CD14-positive monocyte (primary cell): ENCODE results near the gene NBAS. TPM values are rescaled to one million over a fixed set of nuclear protein-coding genes. Genes with fewer than 3 reads are reported as not detected.

Source experiments
- DNase-seq, 3 donors: peaks; one replicate each; pipeline ENCODE4 v3.0.0-alpha.2; 2011 to 2022
- H2AFZ ChIP-seq: 2 replicates; pipeline ENCODE4 v1.6.0; 2012; ENCODE audit warnings: mild to moderate bottlenecking, low read depth, low read length, inconsistent platforms; ENCODE audit not compliant: insufficient read depth, poor library complexity, severe bottlenecking
- H3K27ac ChIP-seq, 2 donors: 1 replicate in 1 of 2; 2 replicates in 1 of 2; pipeline ENCODE4 v1.5.1; 2012 to 2013; ENCODE audit warnings: low read length in 2 of 2, control low read depth in 1 of 2, inconsistent platforms in 1 of 2, low read depth in 1 of 2, mild to moderate bottlenecking in 1 of 2
- H3K27me3 ChIP-seq, 2 donors: one replicate each; pipeline versions ENCODE4 v1.6.0 to v1.6.1; 2011 to 2013; ENCODE audit warnings: low read length in 2 of 2; ENCODE audit not compliant: control insufficient read depth in 2 of 2, insufficient read depth in 2 of 2
- H3K36me3 ChIP-seq, 2 donors: replicated peaks in 1 of 2; 1 replicate in 1 of 2; 2 replicates in 1 of 2; pipeline versions ENCODE4 v1.5.1 to v1.6.1; 2012 to 2013; ENCODE audit warnings: low read length in 2 of 2, control low read depth in 1 of 2, inconsistent platforms in 1 of 2, mild to moderate bottlenecking in 1 of 2; ENCODE audit not compliant: insufficient read depth in 2 of 2, control insufficient read depth in 1 of 2
- H3K4me1 ChIP-seq, 2 donors: 1 replicate in 1 of 2; 2 replicates in 1 of 2; pipeline versions ENCODE4 v1.5.1 to v1.6.1; 2012 to 2013; ENCODE audit warnings: low read length in 2 of 2, control low read depth in 1 of 2, inconsistent platforms in 1 of 2, mild to moderate bottlenecking in 1 of 2, moderate library complexity in 1 of 2; ENCODE audit not compliant: insufficient read depth in 2 of 2, control insufficient read depth in 1 of 2
- H3K4me2 ChIP-seq: replicated peaks from 2 replicates; pipeline ENCODE3; 2012; ENCODE audit warnings: low read length, moderate library complexity, mild to moderate bottlenecking; ENCODE audit not compliant: poor library complexity, severe bottlenecking; ENCODE audit errors: extremely low read depth
- H3K4me3 ChIP-seq, 3 experiments: fragments of 200-600 bp in 1 of 3; sonication (generic) in 1 of 3; replicated peaks in 1 of 3; 1 replicate in 2 of 3; 2 replicates in 1 of 3; pipeline ENCODE4 v1.5.1; 2011 to 2013; ENCODE audit warnings: low read length in 3 of 3, mild to moderate bottlenecking in 3 of 3, control low read depth in 2 of 3, low read depth in 2 of 3, inconsistent platforms in 1 of 3, moderate library complexity in 1 of 3
- H3K79me2 ChIP-seq: 2 replicates; pipeline ENCODE4 v1.6.0; 2012; ENCODE audit warnings: mild to moderate bottlenecking, control low read depth, inconsistent platforms, low read length, moderate library complexity; ENCODE audit not compliant: insufficient read depth
- H3K9ac ChIP-seq: 2 replicates; pipeline ENCODE4 v1.6.0; 2017; ENCODE audit warnings: low read length, mild to moderate bottlenecking; ENCODE audit not compliant: insufficient read depth, poor library complexity, severe bottlenecking
- H3K9me3 ChIP-seq, 2 donors: replicated peaks in 1 of 2; 1 replicate in 1 of 2; 2 replicates in 1 of 2; pipeline versions ENCODE4 v1.5.1 to v1.6.1; 2012 to 2013; ENCODE audit warnings: low read length in 2 of 2, control low read depth in 1 of 2; ENCODE audit not compliant: control insufficient read depth in 1 of 2, insufficient read depth in 1 of 2
- H4K20me1 ChIP-seq: 2 replicates; pipeline ENCODE4 v1.6.0; 2012; ENCODE audit warnings: mild to moderate bottlenecking, low read length, control low read depth, moderate library complexity; ENCODE audit not compliant: insufficient read depth
- H3K27ac Mint-ChIP-seq, 7 donors: one replicate each; pipeline ENCODE4 v1.8.0; 2020; ENCODE audit warnings: mild to moderate bottlenecking in 7 of 7, mixed read lengths in 7 of 7, moderate library complexity in 6 of 7, inconsistent platforms in 2 of 7
- H3K27me3 Mint-ChIP-seq, 3 donors: one replicate each; pipeline ENCODE4 v1.8.0; 2021 to 2022; ENCODE audit warnings: low read depth in 3 of 3, mild to moderate bottlenecking in 3 of 3, mixed read lengths in 3 of 3, moderate library complexity in 3 of 3, inconsistent platforms in 1 of 3
- H3K36me3 Mint-ChIP-seq, 2 donors: one replicate each; pipeline ENCODE4 v1.8.0; 2020; ENCODE audit warnings: mixed read lengths in 2 of 2, inconsistent platforms in 1 of 2, mild to moderate bottlenecking in 1 of 2
- H3K4me1 Mint-ChIP-seq: one replicate; pipeline ENCODE4 v1.8.0; 2020; ENCODE audit warnings: mild to moderate bottlenecking, mixed read lengths
- H3K4me3 Mint-ChIP-seq, 2 donors: one replicate each; pipeline ENCODE4 v1.8.0; 2020; ENCODE audit warnings: mild to moderate bottlenecking in 2 of 2, mixed read lengths in 2 of 2, moderate library complexity in 1 of 2
- H3K9me3 Mint-ChIP-seq, 7 donors: one replicate each; pipeline ENCODE4 v1.8.0; 2020 to 2022; ENCODE audit warnings: mixed read lengths in 7 of 7, mild to moderate bottlenecking in 6 of 7, moderate library complexity in 6 of 7, inconsistent platforms in 2 of 7
- CTCF ChIP-seq: fragments of 200-600 bp; IDR thresholded peaks from one replicate; pipeline ENCODE4 v1.8.0; 2022; ENCODE audit warnings: antibody characterized with exemption, mild to moderate bottlenecking
- WGBS: methylation state at CpG from one replicate; pipeline ENCODE4 v1.1.5; 2013; ENCODE audit warnings: missing lambda C conversion rate; ENCODE audit not compliant: insufficient coverage; 5-methylcytosine and 5-hydroxymethylcytosine counted together
- intact Hi-C, 2 donors: fragments of 100-400 bp; cut with micrococcal nuclease; formaldehyde crosslinking; loops; one replicate each; pipeline versions ENCODE4 v1.15.0 to v1.15.1; 2023
- polyA plus RNA-seq, 3 donors: library from polyadenylated mRNA; depleted of rRNA in 1 of 3; unstranded in 2 of 3; stranded (reverse) in 1 of 3; fragments of 300-500 nt in 2 of 3; fragments of >200 nt in 1 of 3; fragmentation: Illumina TruSeq in 2 of 3; gene quantifications; 1 replicate in 2 of 3; 2 replicates in 1 of 3; pipeline ENCODE4 v1.2.3, GENCODE V29; 2012 to 2021

NBAS gene
- polyA plus RNA-seq, 3 donors, result 8.9 to 10.9 (median 8.9) TPM

GRCh38 chr2:15372019-15372418, 189.1 kb downstream of the NBAS start:
- H3K36me3 Mint-ChIP-seq, result peaks cover 46 to 51% of the 10 kb centered on the region in 2 donors

DNA sequence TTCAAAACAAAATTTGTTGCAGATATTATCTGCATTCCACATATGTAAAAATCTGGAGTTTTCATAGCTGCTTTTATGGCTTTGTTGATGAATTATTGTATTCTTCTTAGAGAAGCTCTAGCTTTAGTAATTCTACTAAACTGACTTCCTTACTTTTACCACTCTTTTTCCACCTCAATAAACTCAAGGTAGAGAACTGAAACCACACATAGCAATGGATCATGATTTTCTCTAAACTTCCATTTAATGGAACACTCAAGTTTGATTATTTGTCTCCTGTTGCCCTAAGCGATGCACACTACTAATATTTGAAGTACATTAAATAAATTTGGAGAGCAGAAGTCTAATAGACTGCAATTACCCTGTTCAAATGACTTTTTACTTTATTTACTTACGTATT, 192.0 kb downstream of the NBAS start:
- Mint-ChIP-seq H3K36me3 (peaks cover 48 to 54% of the 10 kb centered on the region in 2 donors), H3K9me3 (peaks cover 0 to 1% (median 0%) of the 10 kb centered on the region in 7 donors), H3K4me1 (no peaks in the 10 kb centered on the region), H3K27me3 (no peaks in the 10 kb centered on the region), H3K4me3 (no peak overlapping the region), H3K27ac (no peak overlapping the region)
- Histone ChIP-seq H2AFZ (no peak overlapping the region), H3K9ac (no peak overlapping the region), H3K27ac (no peak overlapping the region), H4K20me1 (no peaks in the 10 kb centered on the region), H3K79me2 (no peaks in the 10 kb centered on the region), H3K4me1 (no peaks in the 10 kb centered on the region), H3K9me3 (no peaks in the 10 kb centered on the region), H3K4me2 (no peak overlapping the region), H3K27me3 (no peaks in the 10 kb centered on the region), H3K36me3 (peaks cover 19 to 62% of the 10 kb centered on the region in 2 donors), H3K4me3 (no peak overlapping the region)
- no peak for TF ChIP-seq CTCF
- DNase-seq, result no peak
- no CpG with 5 or more reads among the region's 2 CpGs for whole genome bisulfite sequencing
- intact Hi-C loops, result no loop called here

More at GRCh38 chr2:15372019-15372418, 189.1 kb downstream of the NBAS start:
- Histone ChIP-seq H3K27me3 (no peaks in the 10 kb centered on the region), H3K27ac (no peak overlapping the region), H3K9me3 (no peaks in the 10 kb centered on the region), H3K9ac (no peak overlapping the region), H3K4me3 (no peak overlapping the region), H3K79me2 (no peaks in the 10 kb centered on the region), H3K4me1 (no peaks in the 10 kb centered on the region), H3K36me3 (peaks cover 14 to 50% of the 10 kb centered on the region in 2 donors), H4K20me1 (no peaks in the 10 kb centered on the region), H3K4me2 (no peak overlapping the region), H2AFZ (no peak overlapping the region)
- no peak for TF ChIP-seq CTCF
- no peak for DNase-seq
- no CpG with 5 or more reads among the region's 1 CpG for WGBS
- intact Hi-C loops, result no loop called here
- no peaks in the 10 kb centered on the region for H3K4me1 Mint-ChIP-seq
- H3K4me3 Mint-ChIP-seq, result no peak overlapping the region
- no peak overlapping the region for H3K27ac Mint-ChIP-seq
- H3K27me3 Mint-ChIP-seq, result no peaks in the 10 kb centered on the region
- peaks cover 0 to 1% (median 0%) of the 10 kb centered on the region in 7 donors for H3K9me3 Mint-ChIP-seq
